Thymus (tissue), 11 donors: ENCODE data around the gene MEIS3. TPM values are rescaled to one million over a fixed set of nuclear protein-coding genes. Genes with fewer than 3 reads are reported as not detected.
"Not testable (repeated sequence)": the region's sequence is repeated elsewhere in the genome, so short reads cannot be mapped to it uniquely, and the experiment has no call there.

Experiments used
- DNase-seq, 9 donors: peaks; one replicate each; pipeline ENCODE4 v3.0.0-alpha.2; 2013; ENCODE audit warnings: low spot score in 9 of 9, low read depth in 6 of 9, missing footprints in 1 of 9
- H3K27ac ChIP-seq, 2 donors: one replicate each; pipeline ENCODE4 v1.5.1; 2013; ENCODE audit warnings: control low read depth in 1 of 2, low read depth in 1 of 2, low read length in 1 of 2, mild to moderate bottlenecking in 1 of 2, moderate library complexity in 1 of 2
- H3K27me3 ChIP-seq, 2 donors: one replicate each; pipeline ENCODE4 v1.5.1; 2013; ENCODE audit warnings: low read length in 1 of 2; ENCODE audit not compliant: control insufficient read depth in 2 of 2, insufficient read depth in 1 of 2
- H3K36me3 ChIP-seq, 2 donors: one replicate each; pipeline ENCODE4 v1.5.1; 2013; ENCODE audit warnings: low read length in 1 of 2, mild to moderate bottlenecking in 1 of 2, moderate library complexity in 1 of 2; ENCODE audit not compliant: control insufficient read depth in 2 of 2, insufficient read depth in 2 of 2
- H3K4me1 ChIP-seq, 2 donors: one replicate each; pipeline ENCODE4 v1.5.1; 2013; ENCODE audit warnings: low read length in 2 of 2; ENCODE audit not compliant: control insufficient read depth in 2 of 2, insufficient read depth in 2 of 2
- H3K4me3 ChIP-seq, 2 donors: one replicate each; pipeline ENCODE4 v1.5.1; 2013; ENCODE audit warnings: low read length in 2 of 2, control low read depth in 1 of 2, mild to moderate bottlenecking in 1 of 2
- H3K9me3 ChIP-seq, 2 donors: one replicate each; pipeline ENCODE4 v1.5.1; 2013; ENCODE audit warnings: low read length in 1 of 2, mild to moderate bottlenecking in 1 of 2; ENCODE audit not compliant: control insufficient read depth in 2 of 2, insufficient read depth in 1 of 2
- WGBS: extraction: QIAGEN DNeasy Blood & Tissue Kit; methylation state at CpG from one replicate; pipeline ENCODE4 v1.1.7; 2013; 5-methylcytosine and 5-hydroxymethylcytosine counted together
- polyA plus RNA-seq: library from polyadenylated mRNA; stranded (reverse); fragments of 200-250 nt; gene quantifications from one replicate; pipeline ENCODE4 v1.2.3, GENCODE V29; 2013
- total RNA-seq: library from RNA; stranded (reverse); fragments of 120-200 nt; gene quantifications from one replicate; pipeline ENCODE4 v1.2.4, GENCODE V29; 2013
- donor health status: healthy.

MEIS3 gene
- total and polyA plus RNA-seq, 2 donors, result 1.7 to 4.3 TPM

DNA sequence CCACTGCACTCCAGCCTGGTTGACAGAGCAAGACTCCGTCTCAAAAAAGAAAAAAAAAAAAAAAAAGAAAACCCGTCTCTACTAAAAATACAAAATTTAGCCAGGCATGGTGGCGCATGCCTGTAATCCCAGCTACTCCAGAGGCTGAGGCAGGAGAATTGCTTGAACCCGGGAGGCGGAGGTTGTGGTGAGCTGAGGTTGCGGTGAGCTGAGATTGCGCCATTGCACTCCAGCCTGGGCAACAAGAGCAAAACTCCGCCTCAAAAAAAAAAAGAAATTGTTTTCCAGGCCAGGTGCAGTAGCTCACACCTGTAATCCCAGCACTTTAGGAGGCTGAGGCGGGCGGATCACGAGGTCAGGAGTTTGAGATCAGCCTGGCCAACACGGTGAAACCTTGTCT, 32.7 kb downstream of the MEIS3 start:
- H3K27me3 ChIP-seq, H3K4me1 ChIP-seq, DNase-seq, H3K36me3 ChIP-seq, H3K27ac ChIP-seq, H3K4me3 ChIP-seq, H3K9me3 ChIP-seq: not testable (repeated sequence)
- 85% methylated on average over 12 of the region's 12 CpGs for WGBS

- not testable (repeated sequence) for DNase-seq, H3K4me1 ChIP-seq
- 94% methylated on average over 4 of the region's 4 CpGs for WGBS
Measured at GRCh38 chr19:47384533-47384932, 34.8 kb downstream of the MEIS3 start.

GRCh38 chr19:47383890-47384289, 35.4 kb downstream of the MEIS3 start:
- H3K4me3 ChIP-seq, H3K4me1 ChIP-seq, H3K9me3 ChIP-seq, H3K27ac ChIP-seq, DNase-seq, H3K27me3 ChIP-seq: not testable (repeated sequence)
- peaks cover 31% of the 10 kb centered on the region in 2 donors for H3K36me3 ChIP-seq
- WGBS, result 94% methylated on average over 5 of the region's 5 CpGs

More at GRCh38 chr19:47384533-47384932, 34.8 kb downstream of the MEIS3 start:
- H3K9me3 ChIP-seq, H3K27me3 ChIP-seq, H3K4me3 ChIP-seq, H3K27ac ChIP-seq: not testable (repeated sequence)
- peaks cover 26 to 28% of the 10 kb centered on the region in 2 donors for H3K36me3 ChIP-seq

GRCh38 chr19:47381653-47382279, 37.6 kb downstream of the MEIS3 start:
- H3K36me3 ChIP-seq, result peaks cover 38 to 50% of the 10 kb centered on the region in 2 donors
- no peaks in the 10 kb centered on the region for H3K27me3 ChIP-seq
- peaks cover 4 to 7% of the 10 kb centered on the region in 2 donors for H3K4me1 ChIP-seq
- peak in 2 of 9 donors; percentile 4 to 23 for DNase-seq
- H3K9me3 ChIP-seq, result no peaks in the 10 kb centered on the region
- peak overlapping the region in 1 of 2 donors; percentile 43 for H3K27ac ChIP-seq
- H3K4me3 ChIP-seq, result no peak overlapping the region
- 28% methylated on average over 11 of the region's 11 CpGs for WGBS

- peaks cover 4 to 7% of the 10 kb centered on the region in 2 donors for H3K4me1 ChIP-seq
- H3K4me3 ChIP-seq, result no peak overlapping the region
- H3K27ac ChIP-seq, result no peak overlapping the region
- DNase-seq, result no peak
- H3K27me3 ChIP-seq, result no peaks in the 10 kb centered on the region
- WGBS, result 95% methylated on average over 14 of the region's 14 CpGs
- H3K9me3 ChIP-seq, result no peaks in the 10 kb centered on the region
- H3K36me3 ChIP-seq, result peaks cover 44 to 57% of the 10 kb centered on the region in 2 donors
Measured at GRCh38 chr19:47381121-47381520, 38.2 kb downstream of the MEIS3 start.

- DNase-seq, result no peak
- no peak overlapping the region for H3K27ac ChIP-seq
- no peak overlapping the region for H3K4me3 ChIP-seq
- peaks cover 50 to 62% of the 10 kb centered on the region in 2 donors for H3K36me3 ChIP-seq
- H3K4me1 ChIP-seq, result peaks cover 4 to 7% of the 10 kb centered on the region in 2 donors
- over 99% methylated on average over 6 of the region's 6 CpGs for WGBS
- H3K9me3 ChIP-seq, result peaks cover 0 to 2% of the 10 kb centered on the region in 2 donors
- no peaks in the 10 kb centered on the region for H3K27me3 ChIP-seq
Measured at GRCh38 chr19:47380559-47380958, 38.8 kb downstream of the MEIS3 start.

- no peak for DNase-seq
- peaks cover 4 to 7% of the 10 kb centered on the region in 2 donors for H3K4me1 ChIP-seq
- H3K4me3 ChIP-seq, result no peak overlapping the region
- no peaks in the 10 kb centered on the region for H3K27me3 ChIP-seq
- peaks cover 59 to 73% of the 10 kb centered on the region in 2 donors for H3K36me3 ChIP-seq
- WGBS, result 97% methylated on average over 23 of the region's 23 CpGs
- no peak overlapping the region for H3K27ac ChIP-seq
- H3K9me3 ChIP-seq, result peaks cover 0 to 2% of the 10 kb centered on the region in 2 donors
Measured at GRCh38 chr19:47379381-47379938, 39.9 kb downstream of the MEIS3 start.

- no peak for DNase-seq
- Histone ChIP-seq H3K27me3 (no peaks in the 10 kb centered on the region), H3K4me1 (peaks cover 4 to 7% of the 10 kb centered on the region in 2 donors), H3K27ac (no peak overlapping the region), H3K4me3 (no peak overlapping the region), H3K9me3 (peaks cover 0 to 2% of the 10 kb centered on the region in 2 donors), H3K36me3 (peaks cover 69 to 82% of the 10 kb centered on the region in 2 donors)
- WGBS, result 98% methylated on average over 11 of the region's 11 CpGs
Measured at GRCh38 chr19:47378246-47378645, 41.1 kb downstream of the MEIS3 start.

DNA sequence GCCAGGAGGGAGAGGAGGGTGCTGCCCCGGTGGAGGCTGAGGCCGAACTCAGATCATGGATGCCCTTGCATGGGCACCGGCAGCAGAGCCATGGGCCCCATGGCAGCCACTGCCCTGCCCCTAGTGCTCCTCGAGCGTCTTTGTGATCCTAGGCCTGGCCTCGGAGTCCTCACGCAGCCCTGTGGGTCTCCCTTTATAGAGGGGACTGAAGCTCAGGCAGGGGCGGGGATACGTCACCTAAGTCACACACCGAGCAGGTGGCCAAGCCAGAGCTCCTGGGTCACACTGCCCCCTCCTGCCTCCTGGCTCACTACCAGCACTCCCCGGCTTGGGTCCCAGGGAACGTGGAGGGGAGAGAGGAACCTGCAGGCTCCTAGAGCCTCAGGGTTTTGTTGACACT, 41.5 kb downstream of the MEIS3 start:
- DNase-seq, result no peak
- Histone ChIP-seq H3K27me3 (no peaks in the 10 kb centered on the region), H3K27ac (no peak overlapping the region), H3K4me1 (peaks cover 4 to 7% of the 10 kb centered on the region in 2 donors), H3K9me3 (peaks cover 0 to 2% of the 10 kb centered on the region in 2 donors), H3K4me3 (no peak overlapping the region), H3K36me3 (peaks cover 72 to 87% of the 10 kb centered on the region in 2 donors)
- 88% methylated on average over 12 of the region's 12 CpGs for WGBS
